ENCODE results near the gene MACROD2. TPM values are rescaled to one million over a fixed set of nuclear protein-coding genes. Genes with fewer than 3 reads are reported as not detected.

Gene MACROD2
- total RNA-seq, 4 donors from 2014 or later = 4.6 to 33.0 (median 8.3) TPM

DNA sequence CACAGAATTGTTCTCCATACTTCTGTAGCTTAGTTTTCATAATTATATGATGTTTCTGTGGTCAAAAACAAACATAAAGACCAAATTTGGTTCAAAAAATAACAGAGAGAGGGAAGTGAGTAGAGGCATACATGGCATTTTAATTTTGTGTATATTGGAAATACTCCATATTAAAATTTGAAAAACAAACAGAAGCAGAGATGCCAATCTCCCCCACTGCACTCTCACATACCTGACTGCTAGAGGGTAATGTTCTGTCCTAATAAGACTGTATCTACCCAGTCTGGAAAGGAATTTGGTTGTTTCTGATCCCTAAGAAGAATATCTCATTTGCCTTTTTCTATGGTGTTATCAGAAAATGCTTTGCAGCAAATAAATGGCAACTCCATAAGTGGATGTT is 1301.1 kb downstream of the MACROD2 start:
- H3K9me3 ChIP-seq = no peaks in the 10 kb centered on the region
- H3K4me1 ChIP-seq = no peaks in the 10 kb centered on the region
- no peaks in the 10 kb centered on the region for H3K27me3 ChIP-seq
- intact Hi-C loops (cut with DNase I; ENCODE audit: low total_unique reads) = no loop called here
- H3K4me3 ChIP-seq = no peak overlapping the region
- H3K27ac ChIP-seq = no peak overlapping the region
- no peak for DNase-seq
- H3K36me3 ChIP-seq = no peaks in the 10 kb centered on the region
- TF ChIP-seq CTCF (IDR thresholded peaks at IDR 0.05) = no peak
- no peak for TF ChIP-seq POLR2A (IDR thresholded peaks at IDR 0.05)
- TF ChIP-seq POLR2AphosphoS5 (IDR thresholded peaks at IDR 0.05) = no peak
- TF ChIP-seq EP300 (IDR thresholded peaks at IDR 0.05; ENCODE audit: low read depth) = no peak
- in situ Hi-C loops (cut with MboI; ENCODE audit: low pct_ligation_motif_present in 1 of 4, low pct_unique_long_range_greater_than_20kb in 1 of 4, low sequenced_read_pairs in 3 of 4) = no loop called here

DNA sequence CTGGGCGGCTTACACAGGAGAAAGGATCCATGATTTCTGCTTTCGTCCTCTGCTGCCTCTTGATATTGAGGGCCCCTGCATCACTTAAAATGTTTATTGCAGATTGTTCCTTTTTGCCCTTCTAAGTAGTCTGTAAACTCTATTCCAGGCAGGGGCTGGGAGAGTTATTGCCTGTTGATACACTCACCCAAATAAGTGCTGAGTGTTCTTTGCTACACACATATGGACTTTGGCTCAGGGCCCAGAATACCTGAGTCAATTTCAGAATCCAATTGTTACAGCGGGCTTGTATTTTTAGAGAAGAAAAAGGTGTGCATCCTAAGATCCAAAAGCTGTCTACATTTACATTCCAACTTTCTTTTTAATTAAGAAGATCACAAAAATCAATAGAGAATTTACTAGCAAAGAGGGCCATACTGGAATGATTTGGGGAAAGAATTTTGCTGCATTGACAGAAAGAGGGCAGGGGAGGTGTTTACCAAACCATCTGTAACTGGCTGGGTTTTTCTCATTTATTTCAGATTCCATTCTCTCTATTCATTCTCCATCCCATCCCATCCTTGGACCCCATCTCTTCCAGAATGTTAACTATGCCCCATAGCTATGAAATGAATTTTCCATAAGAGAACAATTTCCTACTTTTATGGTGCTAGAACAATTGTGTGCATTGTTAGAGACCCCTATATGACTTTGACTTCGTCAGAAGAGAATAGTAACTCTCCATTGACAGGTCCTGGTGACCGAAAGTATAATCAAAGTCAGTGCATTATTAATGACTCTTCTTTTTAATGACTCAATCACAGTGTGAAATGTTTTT is 1302.0 kb downstream of the MACROD2 start:
- Histone ChIP-seq H3K36me3 (no peaks in the 10 kb centered on the region), H3K27ac (no peak overlapping the region), H3K4me1 (no peaks in the 10 kb centered on the region), H3K9me3 (no peaks in the 10 kb centered on the region), H3K27me3 (no peaks in the 10 kb centered on the region), H3K4me3 (no peak overlapping the region)
- 57 to 68% methylated on average over 3 to 5 of the region's 5 CpGs for WGBS, 2 donors (ENCODE audit: low coverage in 1 of 2)
- in situ Hi-C loops (cut with MboI; ENCODE audit: low pct_ligation_motif_present in 1 of 4, low pct_unique_long_range_greater_than_20kb in 1 of 4, low sequenced_read_pairs in 3 of 4) (no loop called here), intact Hi-C loops (cut with DNase I; ENCODE audit: low total_unique reads) (no loop called here)
- TF ChIP-seq CTCF (IDR thresholded peaks at IDR 0.05) (no peak), POLR2A (IDR thresholded peaks at IDR 0.05) (no peak), EP300 (IDR thresholded peaks at IDR 0.05; ENCODE audit: low read depth) (no peak), POLR2AphosphoS5 (IDR thresholded peaks at IDR 0.05) (no peak)
- DNase-seq = no peak

GRCh38 chr20:15302075-15302474 is 1306.8 kb downstream of the MACROD2 start:
- Histone ChIP-seq H3K4me3 (no peak overlapping the region), H3K27me3 (no peaks in the 10 kb centered on the region), H3K4me1 (no peaks in the 10 kb centered on the region), H3K36me3 (no peaks in the 10 kb centered on the region), H3K9me3 (no peaks in the 10 kb centered on the region), H3K27ac (no peak overlapping the region)
- WGBS, 2 donors (ENCODE audit: low coverage in 1 of 2) = 81 to 87% methylated on average over 5 of the region's 5 CpGs
- intact Hi-C loops (cut with DNase I; ENCODE audit: low total_unique reads) = no loop called here
- TF ChIP-seq EP300 (IDR thresholded peaks at IDR 0.05; ENCODE audit: low read depth) (no peak), CTCF (IDR thresholded peaks at IDR 0.05) (no peak), POLR2AphosphoS5 (IDR thresholded peaks at IDR 0.05) (no peak), POLR2A (IDR thresholded peaks at IDR 0.05) (no peak)
- in situ Hi-C loops (cut with MboI; ENCODE audit: low pct_ligation_motif_present in 1 of 4, low pct_unique_long_range_greater_than_20kb in 1 of 4, low sequenced_read_pairs in 3 of 4) = no loop called here
- no peak for DNase-seq

GRCh38 chr20:15310361-15310760 is 1315.0 kb downstream of the MACROD2 start:
- no peaks in the 10 kb centered on the region for H3K36me3 ChIP-seq
- in situ Hi-C loops (cut with MboI; ENCODE audit: low pct_ligation_motif_present in 1 of 4, low pct_unique_long_range_greater_than_20kb in 1 of 4, low sequenced_read_pairs in 3 of 4) = no loop called here
- no peak for DNase-seq
- H3K9me3 ChIP-seq = peaks cover 0 to 3% of the 10 kb centered on the region in 2 donors
- H3K4me3 ChIP-seq = no peak overlapping the region
- H3K27me3 ChIP-seq = no peaks in the 10 kb centered on the region
- no peak for TF ChIP-seq POLR2A (IDR thresholded peaks at IDR 0.05)
- TF ChIP-seq EP300 (IDR thresholded peaks at IDR 0.05; ENCODE audit: low read depth) = no peak
- TF ChIP-seq CTCF (IDR thresholded peaks at IDR 0.05) = no peak
- no peak for TF ChIP-seq POLR2AphosphoS5 (IDR thresholded peaks at IDR 0.05)
- no peaks in the 10 kb centered on the region for H3K4me1 ChIP-seq
- intact Hi-C loops (cut with DNase I; ENCODE audit: low total_unique reads) = no loop called here
- H3K27ac ChIP-seq = no peak overlapping the region
